GOT3 (cell line): ENCODE data around the gene LONP1.
A peak's percentile ranks its signal among the peaks of the same experiment; 100 is the strongest.
"Not testable (repeated sequence)": the region's sequence is repeated elsewhere in the genome, so short reads cannot be mapped to it uniquely, and the experiment has no call there.

Experiments used
- DNase-seq: peaks from one replicate; lab custom pipeline; 2025; ENCODE audit warnings: mixed read lengths; lab: John Stamatoyannopoulos, UW

Gene LONP1

GRCh38 chr19:5692723-5693194, 27.2 kb downstream of the LONP1 start:
- DNase-seq: no peak

DNA sequence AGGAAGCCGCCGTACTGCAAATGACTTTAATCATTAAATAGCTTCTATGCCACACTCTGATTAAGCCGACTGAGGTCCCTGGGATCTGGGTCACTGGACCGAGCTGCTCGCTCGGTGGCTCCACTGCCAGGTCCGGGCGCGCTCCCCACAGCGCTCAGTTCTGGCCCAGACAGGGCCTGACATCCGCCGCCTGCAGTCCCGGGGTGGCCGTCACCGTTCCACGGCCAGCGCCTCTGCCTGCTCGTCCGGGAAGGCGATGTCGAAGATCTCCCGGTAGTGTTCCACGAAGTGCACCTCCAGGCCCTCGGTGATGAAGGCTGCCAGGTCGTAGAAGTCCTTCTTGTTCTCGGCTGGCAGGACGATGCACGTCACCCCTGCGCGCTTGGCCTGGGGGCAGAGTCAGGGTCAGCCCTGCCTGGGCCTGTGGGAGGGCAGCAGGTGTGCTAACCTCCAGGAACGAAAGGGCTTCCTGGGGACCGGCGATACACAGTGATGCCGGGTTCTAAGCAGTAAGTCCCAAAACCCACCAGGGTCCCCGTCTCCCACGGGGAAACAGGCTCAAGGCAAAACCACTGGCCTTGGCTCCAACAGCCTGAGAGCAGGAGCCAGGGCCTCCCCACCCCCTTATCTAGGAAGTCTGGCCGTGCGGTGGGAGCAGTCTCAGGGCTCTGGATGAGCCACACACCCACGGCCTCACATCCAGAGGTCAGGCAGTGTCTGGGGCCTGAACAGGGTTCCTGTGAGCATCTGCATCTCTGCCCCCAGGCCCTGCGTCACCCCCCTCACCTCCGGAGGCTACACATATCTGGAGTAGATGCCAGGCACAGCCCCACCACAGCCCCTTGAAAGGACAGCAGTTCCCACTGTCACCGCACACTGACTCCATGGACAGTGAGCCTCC, 27.9 kb downstream of the LONP1 start:
- DNase-seq: no peak

DNA sequence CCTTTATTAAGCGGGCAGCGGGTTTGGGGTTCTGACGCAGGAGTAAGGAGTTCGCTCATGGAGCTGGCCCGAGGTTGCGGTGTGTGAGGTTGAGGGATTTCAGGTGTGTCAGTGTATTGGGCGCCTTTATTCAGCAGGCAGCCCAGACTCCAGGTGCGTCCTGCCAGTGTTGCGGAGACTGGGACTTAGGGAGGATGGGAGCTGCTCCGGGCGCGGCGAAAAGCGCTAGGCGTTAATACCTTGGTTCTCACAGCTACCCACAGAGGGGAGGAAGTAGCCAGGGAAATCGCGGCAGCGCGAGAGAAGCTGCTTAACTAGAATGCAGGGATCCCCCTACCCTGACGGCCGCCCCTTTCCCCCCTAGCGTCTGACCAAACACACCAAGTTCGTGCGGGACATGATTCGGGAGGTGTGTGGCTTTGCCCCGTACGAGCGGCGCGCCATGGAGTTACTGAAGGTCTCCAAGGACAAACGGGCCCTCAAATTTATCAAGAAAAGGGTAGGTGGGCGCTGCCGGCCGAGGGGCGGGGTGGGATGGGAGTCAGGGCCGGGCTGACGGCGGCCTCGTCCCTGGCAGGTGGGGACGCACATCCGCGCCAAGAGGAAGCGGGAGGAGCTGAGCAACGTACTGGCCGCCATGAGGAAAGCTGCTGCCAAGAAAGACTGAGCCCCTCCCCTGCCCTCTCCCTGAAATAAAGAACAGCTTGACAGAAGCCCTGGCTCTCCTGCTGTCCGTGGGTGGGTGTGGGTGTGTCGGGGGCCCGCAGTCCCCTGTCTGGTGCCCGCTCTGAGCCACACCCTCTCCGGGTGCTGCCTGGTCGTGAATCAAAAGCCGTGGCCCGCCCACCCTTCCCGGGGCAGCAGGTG, 28.8 kb downstream of the LONP1 start:
- no peak for DNase-seq

- DNase-seq: peak; percentile 95
Measured at GRCh38 chr19:5690125-5690954, 29.6 kb downstream of the LONP1 start, which contains the start of gene RPL36. Gene RPL36, plus strand, starts transcription at chr19:5690295. Its CDS starts 213 bp downstream, at chr19:5690508.

DNA sequence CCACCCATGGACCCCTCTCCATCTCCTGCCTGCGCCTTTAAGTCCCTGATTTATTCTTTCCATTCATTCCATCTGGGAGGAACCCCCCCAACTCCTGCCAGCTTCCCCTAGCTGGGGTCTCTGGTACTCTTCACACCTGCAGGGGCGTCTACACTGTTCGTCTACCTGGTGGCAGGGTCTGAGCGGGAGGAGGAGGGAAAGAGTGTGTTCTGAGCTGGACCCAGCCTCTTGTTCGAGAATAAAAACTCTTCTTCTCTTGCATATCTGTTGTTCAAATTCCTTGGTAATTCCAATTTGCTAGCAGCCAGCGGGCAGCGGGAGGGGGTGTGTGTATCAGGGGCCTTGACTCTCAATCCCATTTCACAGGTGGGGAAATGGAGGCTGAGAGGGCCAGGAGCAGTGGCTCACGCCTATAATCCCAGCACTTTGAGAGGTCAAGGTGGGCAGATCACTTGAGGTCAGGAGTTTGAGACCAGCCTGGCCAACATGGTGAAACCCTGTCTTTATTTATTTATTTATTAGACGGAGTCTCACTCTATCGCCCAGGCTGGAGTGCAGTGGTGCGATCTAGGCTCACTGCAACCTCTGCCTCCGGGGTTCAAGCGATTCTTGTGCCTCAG, 31.6 kb downstream of the LONP1 start:
- DNase-seq: not testable (repeated sequence)

DNA sequence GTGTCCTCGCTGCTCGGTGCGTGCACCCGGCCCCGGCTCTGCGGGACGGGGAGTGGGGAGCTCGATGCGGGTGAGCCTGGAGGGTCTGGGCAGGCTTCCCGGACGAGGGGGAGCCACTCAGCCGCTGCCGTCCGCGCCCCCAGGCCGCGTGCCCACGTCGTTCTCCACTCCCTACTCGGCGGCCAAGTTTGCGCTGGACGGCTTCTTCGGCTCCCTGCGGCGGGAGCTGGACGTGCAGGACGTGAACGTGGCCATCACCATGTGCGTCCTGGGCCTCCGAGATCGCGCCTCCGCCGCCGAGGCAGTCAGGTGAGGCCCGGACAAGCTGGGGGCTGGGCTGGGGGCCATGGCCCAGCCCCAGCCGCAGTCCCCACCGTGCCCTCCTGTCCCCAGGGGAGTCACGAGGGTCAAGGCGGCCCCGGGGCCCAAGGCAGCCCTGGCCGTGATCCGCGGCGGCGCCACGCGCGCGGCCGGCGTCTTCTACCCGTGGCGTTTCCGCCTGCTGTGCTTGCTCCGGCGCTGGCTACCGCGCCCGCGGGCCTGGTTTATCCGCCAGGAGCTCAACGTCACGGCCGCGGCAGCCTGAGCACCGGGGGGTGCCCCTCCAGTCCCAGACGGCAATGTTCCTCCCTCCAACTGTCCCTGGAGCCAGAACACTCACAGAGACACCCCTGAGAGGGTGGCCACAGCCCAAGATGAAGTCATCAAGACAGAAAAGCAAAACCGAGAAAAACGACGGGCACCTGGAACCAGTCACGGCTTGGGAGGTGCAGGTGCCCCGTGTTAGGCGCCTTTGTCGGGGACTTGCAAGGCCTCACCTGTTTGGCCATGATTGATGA, 32.4 kb downstream of the LONP1 start:
- no peak for DNase-seq

- DNase-seq: peak; percentile 90
Measured at GRCh38 chr19:5686647-5687359, 33.1 kb downstream of the LONP1 start.

DNA sequence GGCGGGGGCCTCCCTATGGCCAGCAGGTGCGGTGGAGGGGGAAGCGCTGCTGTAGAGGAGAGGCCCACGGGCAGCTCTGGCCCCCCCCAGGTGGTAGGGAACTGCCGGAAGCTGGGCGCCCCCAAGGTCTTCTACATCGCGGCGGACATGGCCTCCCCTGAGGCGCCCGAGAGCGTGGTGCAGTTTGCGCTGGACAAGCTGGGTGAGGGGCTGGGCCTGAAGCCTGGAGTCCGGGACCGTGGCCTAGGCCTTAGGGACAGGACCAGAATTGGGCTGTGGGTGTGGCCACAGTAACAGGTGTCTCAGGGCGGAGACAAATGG, 33.7 kb downstream of the LONP1 start:
- no peak for DNase-seq

GRCh38 chr19:5684694-5685430, 35.1 kb downstream of the LONP1 start:
- DNase-seq: no peak

- DNase-seq: no peak
Measured at GRCh38 chr19:5683177-5683886, 36.6 kb downstream of the LONP1 start.

DNA sequence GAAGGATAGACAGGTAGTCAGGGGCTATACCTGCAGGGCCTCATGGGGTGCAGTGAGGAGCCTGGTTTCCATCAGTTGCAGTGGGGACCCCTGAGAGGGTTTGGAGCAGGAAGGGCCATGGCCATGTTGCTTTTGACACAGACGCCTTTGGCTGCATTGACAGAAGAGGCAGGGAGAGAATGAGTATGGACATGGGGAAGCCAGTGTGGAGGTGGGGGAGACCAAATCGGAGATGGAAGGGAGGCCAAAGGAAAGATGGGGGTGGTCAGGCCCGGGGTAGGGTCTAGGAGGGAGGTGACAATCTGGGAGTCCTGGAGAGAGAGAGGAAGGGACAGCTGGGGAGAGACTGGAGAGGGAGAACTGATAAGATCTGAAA, 37.9 kb downstream of the LONP1 start:
- DNase-seq: no peak

DNA sequence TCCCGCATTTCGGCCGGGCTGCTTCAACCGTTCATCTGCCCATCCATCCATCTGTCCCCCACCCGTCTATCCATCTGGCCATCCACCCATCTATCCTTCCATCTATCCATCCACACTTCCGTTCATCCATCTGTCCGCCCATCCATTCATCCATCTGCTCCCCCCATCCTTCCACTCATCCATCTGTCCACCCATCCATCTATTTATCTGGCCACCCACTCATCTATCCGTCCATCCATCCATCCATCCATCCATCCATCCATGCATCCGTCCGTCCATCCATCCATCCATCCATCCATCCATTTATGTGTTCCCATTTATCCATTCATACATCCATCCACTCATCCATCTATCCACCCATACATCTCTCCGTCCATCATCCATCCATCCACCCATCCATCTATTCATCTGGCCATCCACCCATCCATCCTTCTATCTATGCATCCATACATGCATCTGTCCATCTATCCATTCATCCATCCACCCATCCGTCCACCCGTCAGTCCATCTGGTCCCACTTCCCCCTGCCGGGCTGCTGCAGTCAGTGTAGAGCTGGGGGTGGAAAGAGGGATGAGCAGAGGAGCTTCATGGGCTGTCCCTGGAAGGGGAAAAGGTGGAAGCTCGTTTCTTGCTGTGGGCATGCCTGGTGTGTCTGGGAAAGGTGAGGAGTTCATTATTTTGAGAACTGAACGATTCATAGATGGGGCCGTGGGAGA, 38.4 kb downstream of the LONP1 start:
- DNase-seq: no peak

DNA sequence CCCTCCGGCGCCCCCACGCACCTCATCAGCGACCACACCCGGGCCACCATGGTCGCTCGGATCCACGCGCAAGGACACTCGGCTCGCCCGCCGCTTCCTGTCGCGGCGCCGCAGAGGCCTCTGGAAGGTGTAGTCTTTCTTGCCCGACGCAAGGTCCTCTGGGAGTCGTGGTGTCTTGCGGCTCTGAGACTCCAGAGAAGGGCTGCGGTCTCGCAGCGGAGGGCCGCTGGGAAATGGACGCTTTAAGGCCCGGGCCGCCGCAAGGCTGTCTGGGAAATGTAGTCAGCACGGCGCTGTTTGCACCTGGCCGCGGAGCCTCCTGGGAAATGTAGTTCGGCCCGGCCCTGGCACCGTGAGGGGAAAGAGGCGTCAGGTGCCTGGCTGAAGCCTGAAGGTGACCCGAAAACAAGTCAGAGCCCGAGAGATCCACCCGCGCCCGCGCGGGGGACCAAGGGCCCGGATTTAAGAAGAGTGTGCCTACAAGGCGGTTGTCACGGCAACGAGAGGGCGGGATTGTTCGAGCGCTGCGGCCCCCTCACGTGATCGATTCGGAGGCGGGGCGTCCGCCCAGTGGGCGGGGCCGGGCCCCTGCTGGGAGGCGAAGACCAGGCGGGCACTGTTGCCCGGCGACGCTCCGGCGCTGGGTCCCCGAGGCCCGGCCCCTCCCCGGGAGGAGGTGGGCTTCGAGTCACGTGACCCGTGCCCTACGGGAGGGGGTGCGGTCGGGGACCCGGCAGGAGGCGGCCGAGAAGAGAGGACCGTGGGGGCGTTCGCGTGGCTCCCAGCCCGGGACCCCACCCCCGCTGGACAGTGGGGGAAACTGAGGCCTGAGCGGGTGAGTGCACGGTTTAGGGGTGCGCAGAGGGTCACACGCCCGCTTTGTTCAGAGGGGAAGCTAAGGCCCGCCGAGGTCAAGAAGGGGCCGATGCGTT, 39.2 kb downstream of the LONP1 start, which contains the start of the genes HSD11B1L and MICOS13:
Gene HSD11B1L, plus strand, starts transcription at position 591 of the 932 bp plus-strand sequence. CDS start 3,806 bp downstream, outside the sequence.
Gene MICOS13, minus strand, starts transcription at position 80 of the 932 bp plus-strand sequence. Its CDS starts 30 bp downstream, at position 50.
- DNase-seq: peak; percentile 96

DNA sequence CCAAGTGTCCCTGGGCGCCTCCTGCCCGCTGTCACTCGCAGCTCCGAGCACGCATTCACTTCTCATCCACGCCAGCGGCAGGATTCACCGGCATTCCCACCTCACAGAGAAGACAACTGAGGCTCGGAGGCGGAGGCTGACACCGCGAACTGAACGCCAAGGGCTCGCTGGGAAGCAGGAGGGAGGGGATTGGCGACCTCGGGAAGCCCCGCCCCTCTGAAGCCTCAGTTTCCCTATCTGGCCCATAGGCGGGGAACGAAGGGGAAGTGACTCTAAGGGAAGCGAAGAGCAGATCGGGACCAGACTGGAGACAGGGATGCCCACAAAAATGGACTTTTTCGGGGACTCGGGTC, 39.9 kb downstream of the LONP1 start:
- DNase-seq: no peak

GRCh38 chr19:5679289-5680083, 40.5 kb downstream of the LONP1 start:
- no peak for DNase-seq
